Measurements from ENCODE around the gene WDFY4. TPM values are rescaled to one million over a fixed set of nuclear protein-coding genes. Genes with fewer than 3 reads are reported as not detected.
A peak's percentile ranks its signal among the peaks of the same experiment; 100 is the strongest.

Gene WDFY4
- total and polyA plus RNA-seq, 7 experiments from 2014 or later: 0.12 to 39.3 (median 1.5) TPM

DNA sequence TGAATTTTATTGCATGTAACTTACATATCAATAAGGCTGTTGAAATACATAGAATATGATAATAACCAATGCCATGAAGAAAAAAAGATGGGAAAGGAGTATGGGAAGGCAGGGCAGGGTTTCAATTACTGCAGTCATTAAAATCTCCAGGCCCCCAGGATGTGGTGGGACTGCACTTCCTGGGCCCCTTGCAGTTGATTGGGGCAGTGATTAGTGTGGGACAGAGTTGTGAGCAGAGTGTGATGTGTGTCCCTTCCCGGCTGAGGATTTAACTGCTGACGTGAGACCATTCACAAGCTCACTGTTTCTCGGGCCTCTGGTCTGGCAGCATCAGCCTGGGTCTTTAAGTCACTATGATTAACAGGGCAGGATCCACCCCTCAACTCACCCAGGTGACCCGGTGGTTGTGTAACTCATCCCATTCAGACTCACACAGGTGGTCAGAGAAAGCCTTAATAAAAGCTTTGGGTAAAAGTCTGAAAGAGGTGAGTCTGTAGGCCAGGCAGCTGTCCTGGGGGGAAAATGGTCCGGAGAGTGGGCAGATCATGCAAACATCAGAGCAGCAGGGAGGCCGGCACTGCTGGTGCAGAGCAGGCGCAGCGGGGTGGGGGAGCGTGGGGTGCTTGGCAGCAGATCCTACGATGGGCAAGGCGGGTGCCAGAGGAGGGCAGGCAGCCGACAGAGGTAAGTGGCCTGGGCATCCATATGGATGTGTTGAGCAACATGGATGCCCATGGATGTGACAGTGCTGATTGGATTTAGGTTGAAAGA, 36.3 kb upstream of the WDFY4 start:
- H3K27me3 Mint-ChIP-seq: peaks cover 10 to 45% (median 24%) of the 10 kb centered on the region in 5 donors
- H3K36me3 Mint-ChIP-seq: no peaks in the 10 kb centered on the region
- DNase-seq: no peak
- H3K4me3 Mint-ChIP-seq: no peak overlapping the region
- H3K4me3 ChIP-seq (ENCODE audit: low read length): no peak overlapping the region
- peak overlapping the region in 1 of 9 donors; percentile 22 for H3K27ac Mint-ChIP-seq
- CTCF ChIA-PET: no interaction called here
- H3K4me1 ChIP-seq (ENCODE audit: control insufficient read depth in 2 of 2, insufficient read depth in 2 of 2, low read length in 2 of 2): no peaks in the 10 kb centered on the region
- intact Hi-C loops (cut with micrococcal nuclease): no loop called here
- H3K36me3 ChIP-seq (ENCODE audit: control insufficient read depth in 2 of 3, insufficient read depth in 3 of 3, low read length in 3 of 3): no peaks in the 10 kb centered on the region
- H3K9me3 ChIP-seq (ENCODE audit: control insufficient read depth in 2 of 3, low read length in 3 of 3): no peaks in the 10 kb centered on the region
- peaks cover 0 to under 1% (median 0%) of the 10 kb centered on the region in 11 donors for H3K9me3 Mint-ChIP-seq
- H3K27me3 ChIP-seq (ENCODE audit: control insufficient read depth in 2 of 2, insufficient read depth in 2 of 2, low read length in 2 of 2): no peaks in the 10 kb centered on the region
- H3K4me1 Mint-ChIP-seq: peaks cover 0 to 1% (median 0%) of the 10 kb centered on the region in 7 donors
- H3K27ac ChIP-seq (ENCODE audit: low read depth, low read length): no peak overlapping the region
- POLR2A ChIA-PET: no interaction called here
- peak; percentile 20 for ATAC-seq

DNA sequence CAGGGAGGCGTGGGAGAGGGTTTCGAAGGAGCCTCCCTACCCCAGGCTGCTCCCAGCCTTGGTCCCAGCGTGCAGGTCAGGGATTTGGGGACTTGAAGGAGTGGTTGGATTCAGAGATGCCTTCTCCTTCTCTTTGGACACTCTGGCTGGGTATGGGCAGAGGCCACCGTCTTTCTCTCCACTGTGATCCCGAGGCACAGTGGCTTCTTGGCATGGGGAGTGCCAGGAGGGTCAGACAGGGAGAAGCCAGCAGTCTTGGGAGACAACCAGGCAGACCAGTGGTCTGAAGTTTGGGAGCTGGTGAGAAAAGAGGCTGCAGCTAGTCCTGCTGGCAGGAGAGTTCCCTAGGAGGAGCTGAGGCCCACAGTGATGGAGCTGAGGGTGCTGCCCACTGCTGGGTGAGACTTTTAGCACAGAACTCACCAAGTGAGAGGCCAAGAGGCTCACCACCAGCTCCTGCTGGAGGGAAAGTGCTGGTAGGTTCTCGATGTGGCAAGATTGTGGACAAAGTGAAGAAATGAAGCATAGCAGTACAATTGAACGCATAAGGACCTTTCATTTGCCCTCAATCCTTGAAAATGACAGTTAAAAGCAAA, 35.2 kb upstream of the WDFY4 start:
- Mint-ChIP-seq H3K9me3 (peaks cover 0 to 2% (median 0%) of the 10 kb centered on the region in 11 donors), H3K4me3 (no peak overlapping the region), H3K36me3 (no peaks in the 10 kb centered on the region), H3K27ac (no peak overlapping the region), H3K4me1 (peaks cover 0 to 2% (median 0%) of the 10 kb centered on the region in 7 donors), H3K27me3 (peaks cover 14 to 45% (median 28%) of the 10 kb centered on the region in 5 donors)
- DNase-seq: no peak
- Histone ChIP-seq H3K4me3 (ENCODE audit: low read length) (no peak overlapping the region), H3K4me1 (ENCODE audit: control insufficient read depth in 2 of 2, insufficient read depth in 2 of 2, low read length in 2 of 2) (no peaks in the 10 kb centered on the region), H3K27me3 (ENCODE audit: control insufficient read depth in 2 of 2, insufficient read depth in 2 of 2, low read length in 2 of 2) (no peaks in the 10 kb centered on the region), H3K9me3 (ENCODE audit: control insufficient read depth in 2 of 3, low read length in 3 of 3) (no peaks in the 10 kb centered on the region), H3K27ac (ENCODE audit: low read depth, low read length) (no peak overlapping the region), H3K36me3 (ENCODE audit: control insufficient read depth in 2 of 3, insufficient read depth in 3 of 3, low read length in 3 of 3) (no peaks in the 10 kb centered on the region)
- intact Hi-C loops (cut with micrococcal nuclease): no loop called here
- ATAC-seq: no peak
- ChIA-PET POLR2A (no interaction called here), CTCF (interaction anchor here (0.5 kb wide), 1 partner anchor 285 kb away, joined by 3 read pairs; no protein-coding TSS in a partner anchor)

DNA sequence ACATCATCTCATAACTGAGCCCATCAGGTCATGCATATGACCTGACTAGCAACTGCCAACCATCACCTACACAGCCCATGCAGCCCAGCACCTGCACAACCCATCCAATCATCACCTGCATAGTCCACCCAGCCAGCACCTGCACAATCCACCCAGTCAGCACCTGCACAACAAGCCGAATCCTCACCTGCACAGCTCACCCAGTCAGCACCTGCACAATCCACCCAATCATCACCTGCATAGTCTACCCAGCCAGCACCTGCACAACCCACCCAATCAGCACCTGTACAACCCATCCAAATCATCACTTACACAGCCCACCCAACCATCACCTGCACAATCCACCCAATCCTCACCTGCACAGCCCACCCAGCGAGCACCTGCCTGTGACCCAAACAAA, 33.4 kb upstream of the WDFY4 start:
- ATAC-seq: no peak
- no peaks in the 10 kb centered on the region for H3K27me3 ChIP-seq (ENCODE audit: control insufficient read depth in 2 of 2, insufficient read depth in 2 of 2, low read length in 2 of 2)
- H3K4me1 ChIP-seq (ENCODE audit: control insufficient read depth in 2 of 2, insufficient read depth in 2 of 2, low read length in 2 of 2): no peaks in the 10 kb centered on the region
- CTCF ChIA-PET: no interaction called here
- peaks cover 0 to 7% (median 0%) of the 10 kb centered on the region in 11 donors for H3K9me3 Mint-ChIP-seq
- intact Hi-C loops (cut with micrococcal nuclease): loop anchor here in 1 of 2 donors (10.0 kb wide), 1 partner anchor 744 kb away; the partner anchor contains the start of gene DRGX
- no peaks in the 10 kb centered on the region for H3K9me3 ChIP-seq (ENCODE audit: control insufficient read depth in 2 of 3, low read length in 3 of 3)
- H3K4me3 Mint-ChIP-seq: no peak overlapping the region
- H3K27ac Mint-ChIP-seq: peak overlapping the region in 1 of 9 donors; percentile 72
- DNase-seq: no peak
- peaks cover 19 to 48% (median 37%) of the 10 kb centered on the region in 5 donors for H3K27me3 Mint-ChIP-seq
- H3K4me3 ChIP-seq (ENCODE audit: low read length): no peak overlapping the region
- no peaks in the 10 kb centered on the region for H3K36me3 ChIP-seq (ENCODE audit: control insufficient read depth in 2 of 3, insufficient read depth in 3 of 3, low read length in 3 of 3)
- no peaks in the 10 kb centered on the region for H3K36me3 Mint-ChIP-seq
- no peak overlapping the region for H3K27ac ChIP-seq (ENCODE audit: low read depth, low read length)
- peaks cover 0 to 8% (median 1%) of the 10 kb centered on the region in 7 donors for H3K4me1 Mint-ChIP-seq
- POLR2A ChIA-PET: no interaction called here

DNA sequence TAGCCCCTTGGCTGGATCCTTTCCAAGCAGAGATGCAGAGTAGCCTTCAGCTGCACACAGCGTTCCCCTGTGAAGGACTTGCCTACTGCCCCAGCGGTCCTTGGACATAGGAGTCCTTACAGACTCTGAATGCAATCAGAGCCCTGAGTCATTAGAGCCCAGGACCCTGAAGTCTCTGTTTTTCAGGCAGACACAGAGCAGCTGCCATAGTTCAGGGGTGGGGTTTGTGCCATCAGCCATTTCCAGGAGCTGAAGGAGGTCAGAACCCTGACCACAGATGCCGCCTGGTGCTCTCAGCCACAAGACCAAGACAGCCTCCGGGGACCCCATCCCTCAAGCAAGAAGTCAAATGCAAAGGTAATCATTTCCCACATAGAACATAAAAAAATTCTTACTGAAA, 32.8 kb upstream of the WDFY4 start:
- Mint-ChIP-seq H3K36me3 (no peaks in the 10 kb centered on the region), H3K27ac (no peak overlapping the region), H3K9me3 (peaks cover 0 to 7% (median 0%) of the 10 kb centered on the region in 11 donors), H3K4me1 (peaks cover 4 to 11% (median 5%) of the 10 kb centered on the region in 7 donors), H3K4me3 (no peak overlapping the region), H3K27me3 (peaks cover 22 to 51% (median 35%) of the 10 kb centered on the region in 5 donors)
- Histone ChIP-seq H3K36me3 (ENCODE audit: control insufficient read depth in 2 of 3, insufficient read depth in 3 of 3, low read length in 3 of 3) (no peaks in the 10 kb centered on the region), H3K9me3 (ENCODE audit: control insufficient read depth in 2 of 3, low read length in 3 of 3) (no peaks in the 10 kb centered on the region), H3K27me3 (ENCODE audit: control insufficient read depth in 2 of 2, insufficient read depth in 2 of 2, low read length in 2 of 2) (no peaks in the 10 kb centered on the region), H3K4me3 (ENCODE audit: low read length) (no peak overlapping the region), H3K27ac (ENCODE audit: low read depth, low read length) (no peak overlapping the region), H3K4me1 (ENCODE audit: control insufficient read depth in 2 of 2, insufficient read depth in 2 of 2, low read length in 2 of 2) (peaks cover 4 to 5% of the 10 kb centered on the region in 2 donors)
- DNase-seq (no peak), ATAC-seq (no peak)
- intact Hi-C loops (cut with micrococcal nuclease): loop anchor here in 1 of 2 donors (10.0 kb wide), 1 partner anchor 743 kb away; the partner anchor contains the start of gene DRGX
- ChIA-PET POLR2A (no interaction called here), CTCF (no interaction called here)

DNA sequence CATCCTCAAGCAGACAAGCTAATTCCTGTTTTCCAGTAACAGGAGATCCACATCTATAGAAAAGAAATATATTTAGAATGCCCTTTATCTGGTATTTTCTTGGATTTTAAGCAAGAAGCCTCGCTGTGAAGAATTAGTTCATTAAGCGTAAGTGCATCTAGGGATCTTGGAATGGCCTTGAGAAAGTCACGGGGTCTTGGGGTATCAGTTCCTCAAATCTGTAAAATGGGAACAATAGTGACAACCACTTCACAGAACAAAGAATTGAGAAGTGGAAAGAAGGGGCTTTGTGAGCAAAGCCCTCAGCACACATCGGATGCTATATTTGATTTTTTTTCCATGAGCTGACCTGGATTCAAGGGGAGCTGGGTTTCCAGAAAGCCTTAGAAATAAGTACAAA, 32.3 kb upstream of the WDFY4 start:
- Mint-ChIP-seq H3K36me3 (no peaks in the 10 kb centered on the region), H3K27ac (no peak overlapping the region), H3K4me1 (peaks cover 4 to 11% (median 6%) of the 10 kb centered on the region in 7 donors), H3K4me3 (no peak overlapping the region), H3K27me3 (peaks cover 22 to 51% (median 35%) of the 10 kb centered on the region in 5 donors), H3K9me3 (peaks cover 0 to 7% (median 0%) of the 10 kb centered on the region in 11 donors)
- H3K36me3 ChIP-seq (ENCODE audit: control insufficient read depth in 2 of 3, insufficient read depth in 3 of 3, low read length in 3 of 3): no peaks in the 10 kb centered on the region
- H3K9me3 ChIP-seq (ENCODE audit: control insufficient read depth in 2 of 3, low read length in 3 of 3): no peaks in the 10 kb centered on the region
- no peak overlapping the region for H3K4me3 ChIP-seq (ENCODE audit: low read length)
- H3K27me3 ChIP-seq (ENCODE audit: control insufficient read depth in 2 of 2, insufficient read depth in 2 of 2, low read length in 2 of 2): no peaks in the 10 kb centered on the region
- CTCF ChIA-PET: no interaction called here
- peaks cover 4 to 5% of the 10 kb centered on the region in 2 donors for H3K4me1 ChIP-seq (ENCODE audit: control insufficient read depth in 2 of 2, insufficient read depth in 2 of 2, low read length in 2 of 2)
- intact Hi-C loops (cut with micrococcal nuclease): loop anchor here in 1 of 2 donors (10.0 kb wide), 1 partner anchor 742 kb away; the partner anchor contains the start of gene DRGX
- POLR2A ChIA-PET: no interaction called here
- DNase-seq: no peak
- no peak for ATAC-seq
- H3K27ac ChIP-seq (ENCODE audit: low read depth, low read length): no peak overlapping the region

DNA sequence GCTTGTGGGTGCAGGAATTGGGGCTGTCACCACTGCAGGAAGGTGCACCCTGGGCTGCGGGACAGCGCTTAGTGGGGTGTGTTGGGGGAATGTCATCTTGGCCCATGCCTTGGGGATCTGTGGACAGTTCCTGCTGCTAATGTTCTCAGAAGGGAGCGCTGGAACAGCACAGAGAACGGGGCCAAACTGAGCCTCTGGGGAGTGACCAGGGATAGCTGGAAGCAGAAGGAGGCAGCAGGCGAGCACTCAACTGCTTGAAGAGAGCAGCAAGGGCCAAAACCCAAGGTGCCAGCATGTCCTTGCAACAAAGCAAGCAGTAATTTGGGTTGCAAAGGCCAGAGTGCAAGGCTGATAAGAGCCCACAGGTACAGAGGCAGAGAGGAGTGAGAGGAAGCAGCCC, 31.3 kb upstream of the WDFY4 start:
- Mint-ChIP-seq H3K4me1 (peaks cover 5 to 13% (median 7%) of the 10 kb centered on the region in 7 donors), H3K4me3 (no peak overlapping the region), H3K9me3 (peaks cover 0 to 7% (median 0%) of the 10 kb centered on the region in 11 donors), H3K27ac (no peak overlapping the region), H3K36me3 (no peaks in the 10 kb centered on the region), H3K27me3 (peaks cover 26 to 51% (median 39%) of the 10 kb centered on the region in 5 donors)
- no peaks in the 10 kb centered on the region for H3K36me3 ChIP-seq (ENCODE audit: control insufficient read depth in 2 of 3, insufficient read depth in 3 of 3, low read length in 3 of 3)
- ChIA-PET POLR2A (no interaction called here), CTCF (no interaction called here)
- ATAC-seq (no peak), DNase-seq (no peak)
- no peaks in the 10 kb centered on the region for H3K27me3 ChIP-seq (ENCODE audit: control insufficient read depth in 2 of 2, insufficient read depth in 2 of 2, low read length in 2 of 2)
- no peak overlapping the region for H3K27ac ChIP-seq (ENCODE audit: low read depth, low read length)
- no peak overlapping the region for H3K4me3 ChIP-seq (ENCODE audit: low read length)
- H3K9me3 ChIP-seq (ENCODE audit: control insufficient read depth in 2 of 3, low read length in 3 of 3): no peaks in the 10 kb centered on the region
- H3K4me1 ChIP-seq (ENCODE audit: control insufficient read depth in 2 of 2, insufficient read depth in 2 of 2, low read length in 2 of 2): peaks cover 4 to 5% of the 10 kb centered on the region in 2 donors
- intact Hi-C loops (cut with micrococcal nuclease): loop anchor here in 1 of 2 donors (10.0 kb wide), 1 partner anchor 741 kb away; the partner anchor contains the start of gene DRGX
